ENCODE results near the gene FMO5.
"Not testable (repeated sequence)": the region's sequence is repeated elsewhere in the genome, so short reads cannot be mapped to it uniquely, and the experiment has no call there.

Gene FMO5

GRCh38 chr1:147240131-147240721 is 15.1 kb upstream of the FMO5 start:
- DNase-seq (ENCODE audit: low read depth in 2 of 2, low spot score in 1 of 2): not testable (repeated sequence)

DNA sequence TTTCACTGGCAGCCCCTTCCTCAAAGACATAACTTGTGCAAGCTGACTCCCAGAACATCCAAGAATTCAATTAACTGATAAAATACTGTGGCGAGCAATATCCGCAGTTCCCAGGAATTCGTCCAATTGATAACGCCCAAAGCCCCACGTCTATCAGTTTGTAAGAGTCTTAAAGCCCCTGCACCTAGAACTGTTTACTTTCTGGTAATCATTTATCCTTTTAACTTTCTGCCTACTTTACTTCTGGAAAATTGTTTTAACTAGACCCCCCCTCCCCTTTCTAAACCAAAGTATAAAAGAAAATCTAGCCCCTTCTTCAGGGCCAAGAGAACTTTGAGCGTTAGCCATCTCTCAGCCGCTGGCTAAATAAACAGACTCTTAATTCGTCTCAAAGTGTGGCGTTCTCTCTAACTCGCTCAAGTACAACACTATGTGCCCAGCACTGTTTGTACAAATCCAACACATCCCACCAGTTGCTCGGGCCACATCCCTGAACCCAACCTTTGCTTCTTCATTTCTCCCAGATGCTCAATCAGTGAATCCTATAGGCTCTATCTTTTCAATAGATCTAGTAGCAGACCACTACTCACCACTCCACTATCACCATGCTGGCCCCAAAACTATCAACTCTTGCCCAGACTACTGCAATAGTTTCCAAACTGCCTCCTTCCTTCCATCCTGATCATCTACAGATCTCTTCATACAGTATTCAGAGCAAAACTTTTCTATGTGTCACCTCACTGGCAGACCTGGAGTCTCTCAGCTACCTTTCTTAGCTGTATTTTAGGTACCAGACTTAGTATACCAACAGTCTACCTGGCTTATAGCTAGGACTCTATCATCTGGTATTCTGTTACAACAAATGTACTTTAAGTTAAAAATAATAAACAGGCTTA is 14.0 kb upstream of the FMO5 start:
- no peak for DNase-seq (ENCODE audit: low read depth in 2 of 2, low spot score in 1 of 2)

DNA sequence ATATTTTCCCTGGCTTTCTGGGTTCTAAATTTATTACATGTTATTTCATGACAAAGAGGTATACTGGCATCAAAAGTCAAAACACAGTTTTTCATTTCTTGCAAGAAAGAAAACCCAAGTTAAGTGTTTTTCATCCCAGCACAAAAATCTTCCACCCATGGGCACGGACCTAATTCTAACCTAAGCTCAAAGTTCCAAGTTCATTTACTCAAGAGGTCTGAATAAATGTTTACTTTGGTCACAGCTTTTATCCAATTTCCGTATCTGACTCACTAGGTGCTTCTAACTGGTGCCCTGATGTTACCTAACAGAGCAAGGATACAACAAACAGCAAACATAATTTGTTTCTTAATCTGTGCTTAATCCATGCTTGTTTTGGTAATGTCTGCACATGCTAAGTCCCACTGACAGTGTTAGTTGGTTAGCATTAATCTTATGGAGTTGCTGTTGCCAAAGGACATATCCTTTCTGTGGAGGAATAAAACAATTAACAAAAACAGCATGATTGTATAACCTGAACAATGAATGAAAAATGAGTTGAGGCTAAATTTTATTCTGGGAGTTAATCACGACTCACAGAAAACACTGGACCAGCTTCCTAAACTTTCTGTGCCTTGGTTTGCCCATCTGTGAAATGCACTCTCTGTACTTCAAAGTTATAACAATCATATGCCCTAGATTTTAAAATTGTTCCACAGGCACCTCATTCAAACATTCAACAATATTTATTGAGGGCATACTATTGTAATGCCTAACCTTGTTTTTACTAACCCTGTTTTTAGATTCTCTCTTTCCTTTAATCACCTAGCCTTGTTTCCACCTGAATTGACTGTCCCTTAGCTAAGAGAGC is 13.1 kb upstream of the FMO5 start:
- no peak for DNase-seq (ENCODE audit: low read depth in 2 of 2, low spot score in 1 of 2)

DNA sequence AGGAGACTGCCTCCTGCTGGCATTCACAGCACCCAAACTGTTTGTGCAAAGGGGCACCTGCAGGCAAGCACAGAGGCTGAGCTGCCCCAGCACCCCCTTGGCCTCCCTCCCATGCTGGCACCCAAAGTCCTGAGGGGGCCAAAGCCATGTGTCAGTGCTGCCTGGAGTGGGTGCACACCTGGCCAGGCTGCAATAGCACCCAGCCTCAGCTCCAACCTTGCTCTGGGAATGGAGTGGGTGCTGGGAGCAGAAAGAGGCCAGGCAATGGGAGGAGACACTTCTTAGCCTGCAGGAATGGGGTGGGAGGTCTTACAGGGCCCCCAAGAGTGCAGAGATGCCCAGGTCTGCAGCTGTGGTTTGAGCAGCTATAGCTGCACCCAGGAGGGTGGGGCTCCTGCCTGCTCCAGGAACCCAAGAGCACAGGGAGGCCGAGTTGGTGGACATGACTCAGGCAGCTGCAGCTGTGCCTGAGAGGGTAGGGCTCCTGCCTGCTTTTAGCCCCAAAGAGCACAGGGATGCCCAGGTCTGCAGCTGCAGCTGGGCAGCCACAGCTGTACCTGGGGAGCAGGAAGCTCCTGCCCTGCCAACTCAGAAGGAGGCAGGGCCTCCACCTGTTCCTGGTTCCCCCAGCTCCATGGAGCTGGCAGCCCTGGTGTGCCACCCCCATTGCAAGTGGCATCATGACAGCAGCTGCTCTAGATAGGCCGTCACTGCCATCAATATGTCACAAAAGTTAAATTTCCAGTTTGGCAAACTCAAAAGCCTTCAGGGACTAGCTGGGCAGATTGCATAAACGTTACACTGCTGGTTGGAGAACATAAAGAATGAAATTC is 12.0 kb upstream of the FMO5 start:
- DNase-seq (ENCODE audit: low read depth in 2 of 2, low spot score in 1 of 2): no peak

DNA sequence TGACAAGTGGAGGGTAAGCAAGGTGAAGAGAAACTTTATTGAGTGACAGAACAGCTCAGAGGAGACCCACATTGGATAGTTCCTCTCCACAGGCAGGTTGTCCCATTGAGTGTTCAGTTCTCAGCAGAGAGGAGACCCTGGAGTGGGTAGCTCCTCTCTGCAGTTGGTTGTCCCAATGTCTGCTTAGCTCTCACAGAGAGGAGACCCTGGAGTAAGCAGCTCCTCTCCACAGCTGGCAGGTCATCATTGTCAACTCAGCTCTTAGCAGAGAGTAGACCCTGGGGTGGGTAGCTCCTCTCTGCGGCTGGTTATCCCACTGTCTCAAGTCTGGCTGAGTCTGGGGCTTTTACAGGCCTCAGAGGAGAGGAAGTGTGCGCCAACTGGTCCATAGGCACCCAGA is 11.3 kb upstream of the FMO5 start:
- DNase-seq (ENCODE audit: low read depth in 2 of 2, low spot score in 1 of 2): no peak

GRCh38 chr1:147235822-147236221 is 10.7 kb upstream of the FMO5 start:
- DNase-seq (ENCODE audit: low read depth in 2 of 2, low spot score in 1 of 2): no peak

DNA sequence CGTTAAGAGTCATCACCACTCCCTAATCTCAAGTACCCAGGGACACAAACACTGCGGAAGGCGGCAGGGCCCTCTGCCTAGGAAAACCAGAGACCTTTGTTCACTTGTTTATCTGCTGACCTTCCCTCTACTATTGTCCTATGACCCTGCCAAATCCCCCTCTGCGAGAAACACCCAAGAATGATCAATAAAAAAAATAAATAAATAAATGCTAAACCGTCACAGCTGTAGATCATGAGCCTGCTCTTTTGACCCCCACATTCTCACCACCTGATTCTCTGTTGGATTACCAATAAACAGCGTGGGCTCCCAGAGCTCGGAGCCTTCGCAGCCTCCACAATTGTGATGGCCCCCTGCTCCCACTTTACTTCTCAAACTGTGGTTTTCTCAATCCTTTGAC is 8.8 kb upstream of the FMO5 start:
- not testable (repeated sequence) for DNase-seq (ENCODE audit: low read depth in 2 of 2, low spot score in 1 of 2)

DNA sequence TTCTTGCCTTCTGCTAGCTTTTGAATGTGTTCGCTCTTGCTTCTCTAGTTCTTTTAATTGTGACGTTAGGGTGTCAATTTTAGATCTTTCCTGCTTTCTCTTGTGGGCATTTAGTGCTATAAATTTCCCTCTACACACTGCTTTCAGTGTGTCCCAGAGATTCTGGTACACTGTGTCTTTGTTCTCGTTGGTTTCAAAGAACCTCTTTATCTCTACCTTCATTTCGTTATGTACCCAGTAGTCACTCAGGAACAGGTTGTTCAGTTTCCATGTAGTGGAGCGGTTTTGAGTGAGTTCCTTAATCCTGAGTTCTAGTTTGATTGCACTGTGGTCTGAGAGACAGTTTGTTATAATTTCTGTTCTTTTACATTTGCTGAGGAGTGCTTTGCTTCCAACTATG is 5.9 kb upstream of the FMO5 start:
- not testable (repeated sequence) for DNase-seq (ENCODE audit: low read depth in 2 of 2, low spot score in 1 of 2)

- no peak for DNase-seq (ENCODE audit: low read depth in 2 of 2, low spot score in 1 of 2)
Measured at GRCh38 chr1:147223740-147224615, 1.2 kb downstream of the FMO5 start.

DNA sequence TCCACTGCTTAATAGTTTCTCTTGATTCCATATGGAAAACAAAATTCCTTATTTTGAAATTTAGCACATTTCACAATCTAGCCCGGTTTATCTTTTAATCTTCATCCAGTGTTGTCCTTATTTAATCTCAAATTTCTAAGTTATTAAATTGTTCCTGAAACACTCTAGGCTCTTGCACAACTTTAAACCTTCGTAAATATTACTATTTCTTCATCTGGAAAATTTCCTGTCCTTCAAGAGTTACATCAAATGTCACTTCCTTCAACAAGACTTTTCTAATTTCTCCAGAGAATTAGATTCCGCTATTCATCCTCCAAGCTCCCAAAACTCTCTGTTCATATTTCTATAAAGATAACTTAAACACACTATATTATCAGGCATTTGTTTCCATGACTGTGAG is 6.5 kb downstream of the FMO5 start:
- no peak for DNase-seq (ENCODE audit: low read depth in 2 of 2, low spot score in 1 of 2)

DNA sequence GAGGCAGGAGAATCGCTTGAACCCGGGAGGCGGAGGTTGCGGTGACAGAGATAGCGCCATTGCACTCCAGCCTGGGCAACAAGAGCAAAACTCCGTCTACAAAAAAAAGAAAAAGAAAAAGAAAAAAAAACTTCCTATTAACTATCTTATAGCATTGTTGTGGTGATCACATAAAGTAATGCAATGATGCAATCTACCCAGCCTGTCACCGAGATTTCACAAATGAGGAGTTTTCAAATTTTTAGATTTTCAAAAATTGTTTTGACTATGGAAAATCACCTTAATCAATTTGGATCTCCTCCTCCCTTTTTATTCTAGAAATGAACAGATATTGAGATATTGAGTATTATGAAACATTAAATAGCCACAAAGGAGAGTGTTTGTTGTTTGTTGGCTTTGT is 8.0 kb downstream of the FMO5 start:
- no peak for DNase-seq (ENCODE audit: low read depth in 2 of 2, low spot score in 1 of 2)

DNA sequence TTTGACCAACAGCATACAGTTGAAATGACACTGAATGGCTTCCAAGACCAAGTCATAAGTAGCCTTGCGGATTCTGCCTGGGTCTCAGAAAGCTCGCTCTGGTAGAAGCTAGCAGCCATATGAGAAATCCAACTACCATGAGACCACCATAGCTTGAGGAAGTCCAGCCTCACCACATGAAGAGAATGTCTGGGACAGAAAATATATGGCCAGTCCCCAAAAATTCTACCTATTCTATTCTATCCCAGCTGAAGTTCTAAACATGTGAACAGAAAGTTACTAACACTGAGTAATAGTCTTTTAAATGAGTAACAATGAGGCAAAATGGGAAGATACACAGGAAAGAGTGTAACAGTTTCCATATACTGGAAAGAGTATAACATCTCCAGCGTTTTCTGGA is 9.0 kb downstream of the FMO5 start:
- no peak for DNase-seq (ENCODE audit: low read depth in 2 of 2, low spot score in 1 of 2)

DNA sequence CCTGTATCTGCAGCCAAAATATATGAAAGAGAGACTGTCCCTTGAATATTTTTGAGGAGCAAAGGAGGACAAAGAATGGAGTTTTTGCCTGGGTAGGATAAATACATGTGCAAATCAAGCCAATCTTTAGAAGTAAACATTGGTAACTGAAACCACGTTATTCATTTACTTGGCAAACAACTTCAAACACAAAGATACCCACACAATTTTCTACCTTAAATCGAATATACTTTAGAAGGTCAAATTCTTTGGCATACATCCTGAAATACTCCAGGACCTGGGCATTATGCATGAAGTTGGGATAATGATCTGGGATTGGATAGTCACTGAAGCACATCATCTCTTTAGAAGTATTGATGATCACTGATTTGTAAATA is 9.6 kb downstream of the FMO5 start:
- DNase-seq (ENCODE audit: low read depth in 2 of 2, low spot score in 1 of 2): no peak

GRCh38 chr1:147214842-147215539 is 10.1 kb downstream of the FMO5 start:
- no peak for DNase-seq (ENCODE audit: low read depth in 2 of 2, low spot score in 1 of 2)

DNA sequence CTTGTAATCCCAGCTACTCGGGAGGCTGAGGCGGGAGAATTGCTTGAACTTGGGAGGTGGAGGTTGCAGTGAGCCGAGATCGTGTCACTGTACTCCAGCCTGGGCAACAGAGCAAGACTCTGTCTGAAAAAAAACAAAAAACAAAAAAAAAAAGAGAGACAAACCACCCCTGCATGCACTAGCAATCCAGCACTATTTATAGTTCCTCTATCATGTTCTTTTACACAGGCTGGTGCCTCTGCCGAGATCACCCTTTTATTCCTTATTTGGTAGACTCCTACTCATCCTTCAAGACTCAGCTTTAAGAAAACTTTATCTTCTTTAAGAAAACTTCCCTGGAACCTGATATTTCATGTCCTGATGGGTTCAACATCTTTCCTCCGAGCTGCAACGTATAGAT is 10.8 kb downstream of the FMO5 start:
- no peak for DNase-seq (ENCODE audit: low read depth in 2 of 2, low spot score in 1 of 2)

DNA sequence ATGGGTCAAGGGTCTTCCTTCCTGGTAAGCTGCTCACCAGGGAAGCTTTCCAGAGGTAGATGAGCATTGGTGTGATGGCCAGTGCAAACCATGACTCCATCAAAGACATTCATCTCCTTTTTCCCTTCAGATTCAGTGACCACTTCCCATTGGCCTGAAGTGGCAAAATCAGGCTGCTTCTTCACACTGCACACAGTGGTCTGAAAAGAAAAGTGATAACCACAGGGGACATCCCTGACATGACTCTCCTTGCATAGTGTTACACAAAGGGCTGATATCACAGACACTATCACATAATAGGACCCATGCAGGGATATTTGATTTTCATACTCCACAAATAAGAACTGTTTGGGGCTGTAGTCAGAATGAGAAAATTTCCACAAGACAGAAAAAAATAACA is 11.9 kb downstream of the FMO5 start:
- no peak for DNase-seq (ENCODE audit: low read depth in 2 of 2, low spot score in 1 of 2)

- DNase-seq (ENCODE audit: low read depth in 2 of 2, low spot score in 1 of 2): no peak
Measured at GRCh38 chr1:147211577-147211976, 13.6 kb downstream of the FMO5 start.

DNA sequence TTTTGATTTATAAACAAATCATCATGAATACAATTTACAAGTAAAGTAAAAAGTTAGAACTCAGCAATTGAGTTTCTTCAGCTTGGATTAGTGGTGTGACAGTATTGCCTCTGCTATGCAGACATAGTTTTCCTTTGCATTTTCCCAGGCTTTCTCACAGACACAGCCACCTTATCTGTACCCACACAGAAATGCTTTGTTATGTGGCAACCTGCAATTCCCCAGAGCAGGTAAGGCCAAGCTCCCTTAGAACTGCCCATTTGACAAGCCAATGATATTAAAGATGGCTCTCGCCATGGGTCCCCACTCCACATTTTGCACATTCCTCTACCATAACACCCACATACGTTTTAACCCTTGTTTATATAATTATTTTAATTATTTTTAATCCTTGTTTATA is 14.2 kb downstream of the FMO5 start:
- DNase-seq (ENCODE audit: low read depth in 2 of 2, low spot score in 1 of 2): no peak
